Measurements from ENCODE around the gene CHRD. TPM values are rescaled to one million over a fixed set of nuclear protein-coding genes. Genes with fewer than 3 reads are reported as not detected.

CHRD gene
- total RNA-seq, 4 donors from 2014 or later: 3.3 to 5.2 (median 4.3) TPM

DNA sequence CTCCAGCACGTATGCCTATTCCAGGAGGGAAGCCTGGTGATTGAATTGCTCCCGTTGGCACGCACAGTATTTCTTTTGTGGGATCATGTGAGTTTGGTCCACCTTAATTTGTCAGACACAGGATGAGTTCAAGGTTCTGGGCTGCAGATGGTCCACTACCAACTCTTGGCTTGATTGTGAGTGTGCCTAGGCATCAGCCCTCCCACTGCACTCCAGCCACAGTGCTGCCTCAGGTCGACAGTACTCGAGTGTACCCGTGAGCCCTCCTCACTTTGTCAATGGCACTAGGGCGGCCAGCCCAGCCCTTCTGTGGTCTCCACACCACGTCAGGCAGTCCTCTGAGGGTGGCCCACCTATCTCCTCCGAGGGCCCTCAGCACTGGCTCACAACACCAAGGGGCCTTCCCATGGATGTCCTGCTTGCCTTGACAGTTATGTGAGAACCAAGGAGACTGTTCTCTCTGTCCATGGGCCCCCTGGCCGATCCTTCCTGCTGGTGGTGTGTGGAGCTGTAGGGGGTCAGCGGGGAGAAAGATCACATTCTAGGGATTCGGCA is 30.2 kb downstream of the CHRD start:
- intact Hi-C loops (cut with DNase I; ENCODE audit: low total_unique reads): no loop called here
- WGBS, 2 donors: 75 to 93% methylated on average over 12 of the region's 12 CpGs

DNA sequence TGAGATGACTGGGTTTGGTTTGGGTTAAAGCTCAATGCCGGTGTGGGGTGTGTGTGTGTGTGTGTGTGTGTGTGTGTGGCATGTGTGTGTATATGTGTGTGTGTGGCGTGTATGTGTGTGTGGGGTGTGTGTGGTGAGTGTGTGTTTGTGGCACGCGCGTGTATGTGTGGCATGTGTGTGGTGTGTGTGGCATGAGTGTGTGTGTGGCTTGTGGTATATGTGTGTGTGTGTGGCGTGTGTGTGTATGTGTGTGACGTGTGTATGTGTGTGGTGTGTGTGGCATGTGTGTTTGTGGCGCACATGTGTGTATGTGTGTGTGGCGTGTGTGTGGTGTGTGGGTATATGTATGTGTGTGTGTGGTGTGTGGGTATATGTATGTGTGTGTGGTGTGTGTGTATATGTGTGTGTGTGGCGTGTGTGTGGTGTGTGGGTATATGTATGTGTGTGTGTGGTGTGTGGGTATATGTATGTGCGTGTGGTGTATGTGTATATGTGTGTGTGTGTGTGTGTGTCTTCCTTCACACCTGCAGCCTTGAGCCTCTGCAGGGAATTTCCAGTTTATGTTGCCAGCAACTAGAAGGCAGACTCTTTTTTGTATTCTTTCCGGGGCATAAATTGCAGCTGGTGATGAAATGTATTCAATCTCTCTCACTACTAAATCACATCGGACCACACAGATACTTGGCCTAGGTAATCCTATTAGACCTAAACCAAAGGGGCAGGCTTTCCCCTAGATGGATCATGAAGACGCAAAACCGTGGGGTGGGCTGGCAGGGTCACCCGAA is 34.8 kb downstream of the CHRD start:
- 76% methylated on average over 16 of the region's 16 CpGs for WGBS, 2 donors
- H3K4me3 ChIP-seq (ENCODE audit: low read depth, poor library complexity, severe bottlenecking): no peak overlapping the region
- TF ChIP-seq, protein P1, sequence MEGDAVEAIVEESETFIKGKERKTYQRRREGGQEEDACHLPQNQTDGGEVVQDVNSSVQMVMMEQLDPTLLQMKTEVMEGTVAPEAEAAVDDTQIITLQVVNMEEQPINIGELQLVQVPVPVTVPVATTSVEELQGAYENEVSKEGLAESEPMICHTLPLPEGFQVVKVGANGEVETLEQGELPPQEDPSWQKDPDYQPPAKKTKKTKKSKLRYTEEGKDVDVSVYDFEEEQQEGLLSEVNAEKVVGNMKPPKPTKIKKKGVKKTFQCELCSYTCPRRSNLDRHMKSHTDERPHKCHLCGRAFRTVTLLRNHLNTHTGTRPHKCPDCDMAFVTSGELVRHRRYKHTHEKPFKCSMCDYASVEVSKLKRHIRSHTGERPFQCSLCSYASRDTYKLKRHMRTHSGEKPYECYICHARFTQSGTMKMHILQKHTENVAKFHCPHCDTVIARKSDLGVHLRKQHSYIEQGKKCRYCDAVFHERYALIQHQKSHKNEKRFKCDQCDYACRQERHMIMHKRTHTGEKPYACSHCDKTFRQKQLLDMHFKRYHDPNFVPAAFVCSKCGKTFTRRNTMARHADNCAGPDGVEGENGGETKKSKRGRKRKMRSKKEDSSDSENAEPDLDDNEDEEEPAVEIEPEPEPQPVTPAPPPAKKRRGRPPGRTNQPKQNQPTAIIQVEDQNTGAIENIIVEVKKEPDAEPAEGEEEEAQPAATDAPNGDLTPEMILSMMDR (IDR thresholded peaks at IDR 0.05): no peak
- no peak for TF ChIP-seq POLR2A (IDR thresholded peaks at IDR 0.05)
- peak in 1 of 2 donors; percentile 28 for DNase-seq (ENCODE audit: low spot score in 2 of 2)
- intact Hi-C loops (cut with DNase I; ENCODE audit: low total_unique reads): loop anchor here (5.0 kb wide), 2 partner anchors 53 to 128 kb away; no protein-coding TSS in a partner anchor

More for the DNA sequence above, 30.2 kb downstream of the CHRD start:
- no peak overlapping the region for H3K4me3 ChIP-seq (ENCODE audit: low read depth, poor library complexity, severe bottlenecking)
- DNase-seq (ENCODE audit: low spot score in 2 of 2): no peak
- TF ChIP-seq, protein P1 (IDR thresholded peaks at IDR 0.05): no peak
- no peak for TF ChIP-seq POLR2A (IDR thresholded peaks at IDR 0.05)

DNA sequence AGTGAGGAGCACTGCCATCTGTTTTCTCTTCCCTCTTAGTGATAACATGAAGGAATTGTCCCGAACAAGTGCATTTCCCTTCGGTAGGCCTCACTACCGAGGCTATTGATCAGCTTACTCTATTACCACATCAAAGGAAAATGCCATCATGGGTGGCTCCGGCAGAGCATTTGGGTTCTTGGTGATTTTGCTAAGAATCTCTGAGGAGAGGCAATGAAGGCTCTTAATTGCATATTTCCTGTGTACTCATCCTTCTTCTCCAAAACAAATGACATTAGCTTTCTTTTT is 35.3 kb downstream of the CHRD start:
- intact Hi-C loops (cut with DNase I; ENCODE audit: low total_unique reads): loop anchor here (5.0 kb wide), 2 partner anchors 52 to 127 kb away; no protein-coding TSS in a partner anchor

DNA sequence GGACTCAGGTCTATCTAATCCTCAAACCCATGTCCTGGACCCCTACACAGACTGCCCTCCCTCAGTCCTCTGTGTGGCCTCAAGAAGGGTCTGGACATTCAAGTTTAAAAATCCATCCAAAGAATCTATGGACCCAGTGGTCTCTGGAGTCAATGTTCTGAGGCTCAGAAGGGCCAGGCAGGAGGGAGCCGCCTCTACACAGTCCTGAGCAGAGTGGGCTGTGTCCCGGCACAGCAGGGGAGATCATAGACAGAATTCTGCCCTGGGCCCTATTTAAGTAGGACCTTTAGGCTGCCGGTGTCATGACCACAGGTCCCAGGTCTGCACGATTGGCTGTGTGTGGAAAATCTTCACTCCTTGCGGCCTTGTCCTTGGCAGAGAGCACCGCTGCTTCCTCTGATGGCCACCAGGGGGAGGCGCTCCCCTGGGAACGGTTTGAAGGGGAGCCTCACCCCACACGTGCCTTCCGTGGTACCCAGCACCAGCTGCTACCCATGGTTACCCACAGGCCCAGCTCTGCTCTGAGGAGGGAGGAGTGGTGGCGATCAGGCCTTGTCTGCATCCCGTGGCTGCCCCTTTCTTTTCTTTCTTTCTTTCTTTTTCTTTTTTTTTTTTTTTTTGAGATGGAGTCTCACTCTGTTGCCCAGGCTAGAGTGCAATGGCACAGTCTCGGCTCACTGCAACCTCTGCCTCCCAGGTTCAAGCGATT is 37.9 kb downstream of the CHRD start:
- H3K4me3 ChIP-seq (ENCODE audit: low read depth, poor library complexity, severe bottlenecking): no peak overlapping the region
- TF ChIP-seq, protein P1 (IDR thresholded peaks at IDR 0.05): peak in 1 of 3 donors; percentile 91
- TF ChIP-seq POLR2A (IDR thresholded peaks at IDR 0.05): no peak
- intact Hi-C loops (cut with DNase I; ENCODE audit: low total_unique reads): loop anchor here (5.0 kb wide), 2 partner anchors 50 to 125 kb away; no protein-coding TSS in a partner anchor
- 33 to 36% methylated on average over 11 to 14 of the region's 14 CpGs for WGBS, 2 donors
- DNase-seq (ENCODE audit: low spot score in 2 of 2): peak; percentile 67 to 96

More for the DNA sequence above, 35.3 kb downstream of the CHRD start:
- H3K4me3 ChIP-seq (ENCODE audit: low read depth, poor library complexity, severe bottlenecking): no peak overlapping the region
- peak in 1 of 2 donors; percentile 37 for DNase-seq (ENCODE audit: low spot score in 2 of 2)
- TF ChIP-seq, protein P1 (IDR thresholded peaks at IDR 0.05): no peak
- TF ChIP-seq POLR2A (IDR thresholded peaks at IDR 0.05): no peak
- WGBS, 2 donors: 77 to 81% methylated on average over 4 of the region's 4 CpGs

DNA sequence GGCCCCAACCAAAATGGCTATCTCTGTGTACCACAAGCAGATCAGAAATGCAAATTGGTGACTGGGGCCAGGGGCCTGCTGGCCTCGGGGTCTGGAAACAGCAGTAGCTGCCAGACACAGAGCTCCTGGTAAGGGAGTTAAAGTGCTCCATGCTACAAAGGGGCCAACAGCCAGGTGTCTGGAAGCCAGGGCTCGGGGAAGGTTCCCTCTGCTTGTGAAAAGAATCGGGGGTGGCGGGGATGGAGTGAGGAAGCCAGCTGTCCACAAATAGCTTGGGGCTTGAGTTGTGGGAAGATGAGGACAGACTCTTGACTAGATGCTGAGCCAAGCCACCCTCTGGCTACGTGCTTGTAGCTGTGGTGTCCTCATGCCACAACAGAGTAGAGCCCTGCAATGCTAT is 39.3 kb downstream of the CHRD start:
- intact Hi-C loops (cut with DNase I; ENCODE audit: low total_unique reads): loop anchor here (5.0 kb wide), 2 partner anchors 48 to 123 kb away; no protein-coding TSS in a partner anchor
- TF ChIP-seq POLR2A (IDR thresholded peaks at IDR 0.05): no peak
- TF ChIP-seq, protein P1 (IDR thresholded peaks at IDR 0.05): no peak
- no peak overlapping the region for H3K4me3 ChIP-seq (ENCODE audit: low read depth, poor library complexity, severe bottlenecking)
- 83% methylated on average over 5 of the region's 5 CpGs for WGBS, 2 donors
- peak in 1 of 2 donors; percentile 77 for DNase-seq (ENCODE audit: low spot score in 2 of 2)

Data from lower leg skin (tissue), 4 donors.